HepG2 (cell line): ENCODE measurements around the gene SLCO4A1. TPM values are rescaled to one million over a fixed set of nuclear protein-coding genes. Genes with fewer than 3 reads are reported as not detected.
"Not testable (repeated sequence)": the region's sequence is repeated elsewhere in the genome, so short reads cannot be mapped to it uniquely, and the experiment has no call there.

Experiments used
- ATAC-seq: fragments of 200-7000 bp; cut with Tn5 transposase; 3 replicates; pipeline ENCODE4 v1.9.1; 2020; ENCODE audit warnings: mild to moderate bottlenecking, moderate library complexity
- BruUV-seq: library from RNA; stranded (reverse); fragments of 400-500 nt; replicated peaks from 2 replicates; lab custom pipeline; 2021; lab: Mats Ljungman, UMichigan
- CTCF ChIA-PET: fragments of 300-600 bp; formaldehyde crosslinking; extraction: SDS; loops from one replicate; lab custom pipeline; 2021; ENCODE audit warnings: low total read pairs, inconsistent platforms, low intra/inter-chr PET ratio; lab: Yijun Ruan, JAX
- POLR2A ChIA-PET: fragments of 350-600 bp; sonication (Branson Sonifier 250); formaldehyde crosslinking; loops from one replicate; lab custom pipeline; 2020; ENCODE audit warnings: antibody characterized with exemption, inconsistent platforms; lab: Yijun Ruan, JAX
- DNase-seq: peaks from one replicate; pipeline ENCODE4 v3.0.0-alpha.2; 2015; ENCODE audit warnings: low spot score
- FAIRE-seq: peaks from 3 replicates; lab custom pipeline; 2011; peaks lifted over from hg19 to GRCh38; lab: Jason Lieb, UNC
- H2AFZ ChIP-seq: one replicate; pipeline ENCODE4 v1.6.1; 2011; ENCODE audit warnings: low read length, inconsistent platforms
- H3K27ac ChIP-seq: fragments of 300-600 bp; 3 replicates; pipeline ENCODE4 v1.8.0; 2011; ENCODE audit warnings: mixed run types, mild to moderate bottlenecking, mixed read lengths, low read length, inconsistent platforms; ENCODE audit not compliant: insufficient read depth; ENCODE audit errors: extremely low read length
- H3K27me3 ChIP-seq, 2 experiments: fragments of 200-600 bp in 1 of 2; 2 replicates in 1 of 2; 3 replicates in 1 of 2; pipeline versions ENCODE4 v1.6.0 to v1.8.0; 2011; ENCODE audit warnings: low read length in 2 of 2, mild to moderate bottlenecking in 2 of 2, moderate library complexity in 2 of 2, inconsistent platforms in 1 of 2; ENCODE audit not compliant: insufficient read depth in 2 of 2, control insufficient read depth in 1 of 2
- H3K36me3 ChIP-seq, 2 experiments: fragments of 200-600 bp in 1 of 2; replicated peaks in 1 of 2; 2 replicates in 1 of 2; 3 replicates in 1 of 2; pipeline versions ENCODE4 v1.5.1 to v1.8.0; 2011; ENCODE audit warnings: low read length in 2 of 2, inconsistent platforms in 1 of 2; ENCODE audit not compliant: insufficient read depth in 2 of 2, control insufficient read depth in 1 of 2
- H3K4me1 ChIP-seq: 2 replicates; pipeline ENCODE4 v1.5.1; 2012; ENCODE audit warnings: low read length, inconsistent platforms; ENCODE audit not compliant: insufficient read depth
- H3K4me2 ChIP-seq: 2 replicates; pipeline ENCODE4 v1.6.0; 2011; ENCODE audit warnings: low read depth, low read length, inconsistent platforms
- H3K4me3 ChIP-seq, 3 experiments: fragments of 200-600 bp in 1 of 3; sonication (generic), shearing (Covaris generic) in 1 of 3; replicated peaks in 1 of 3; 2 replicates each; pipeline ENCODE4 v1.5.1; 2011 to 2016; ENCODE audit warnings: low read length in 3 of 3, inconsistent platforms in 2 of 3, low read depth in 2 of 3, mild to moderate bottlenecking in 2 of 3, control low read depth in 1 of 3, mixed read lengths in 1 of 3; ENCODE audit not compliant: insufficient read depth in 1 of 3
- H3K79me2 ChIP-seq: one replicate; pipeline ENCODE4 v1.6.1; 2011; ENCODE audit warnings: low read length, inconsistent platforms; ENCODE audit not compliant: insufficient read depth
- H3K9ac ChIP-seq: 2 replicates; pipeline ENCODE4 v1.6.0; 2011; ENCODE audit warnings: mild to moderate bottlenecking, low read depth, low read length, inconsistent platforms; ENCODE audit not compliant: insufficient read depth
- H3K9me3 ChIP-seq: 2 replicates; pipeline ENCODE4 v1.5.1; 2012; ENCODE audit warnings: mild to moderate bottlenecking, low read length
- H4K20me1 ChIP-seq: 2 replicates; pipeline ENCODE4 v1.6.0; 2011; ENCODE audit warnings: inconsistent platforms, mild to moderate bottlenecking, low read length, moderate library complexity; ENCODE audit not compliant: insufficient read depth
- CREB1 ChIP-seq, 2 experiments: fragments of 450-650 bp in 1 of 2; IDR thresholded peaks; 2 replicates each; pipeline ENCODE4 v1.6.1; 2016 to 2017; ENCODE audit warnings: control low read depth in 1 of 2, mild to moderate bottlenecking in 1 of 2, missing compliant biosample characterization in 1 of 2, missing genetic modification characterization in 1 of 2
- HOXA7 ChIP-seq: sonication (generic); formaldehyde crosslinking; IDR thresholded peaks from 2 replicates; pipeline ENCODE4 v1.8.1; 2022; ENCODE audit warnings: mild to moderate bottlenecking, missing genetic modification reagents, moderate library complexity
- HOXA9 ChIP-seq: sonication (generic); formaldehyde crosslinking; IDR thresholded peaks from 2 replicates; pipeline ENCODE4 v1.8.1; 2022; ENCODE audit warnings: missing genetic modification reagents, mild to moderate bottlenecking, moderate library complexity, borderline replicate concordance
- IKZF1 ChIP-seq: fragments of 450-650 bp; IDR thresholded peaks from 2 replicates; pipeline ENCODE4 v1.7.1; 2016
- NBN ChIP-seq: fragments of 450-650 bp; conservative IDR thresholded peaks from 2 replicates; pipeline ENCODE4 v1.6.1; 2017
- SOX6 ChIP-seq, 2 experiments: fragments of 450-650 bp in 1 of 2; sonication (generic) in 1 of 2; formaldehyde crosslinking in 1 of 2; IDR thresholded peaks; 2 replicates each; pipeline versions ENCODE4 v1.4.0 to v1.6.1; 2017 to 2020; ENCODE audit warnings: antibody characterized with exemption in 1 of 2, mild to moderate bottlenecking in 1 of 2, missing genetic modification reagents in 1 of 2
- ZBTB40 ChIP-seq, 2 experiments: fragments of 450-650 bp in 1 of 2; sonication (generic) in 1 of 2; formaldehyde crosslinking in 1 of 2; IDR thresholded peaks; 2 replicates each; pipeline versions ENCODE4 v1.6.1 to v1.8.0; 2016 to 2022; ENCODE audit warnings: antibody characterized with exemption in 1 of 2, mild to moderate bottlenecking in 1 of 2, missing genetic modification reagents in 1 of 2
- ZNF180 ChIP-seq: sonication (generic); formaldehyde crosslinking; IDR thresholded peaks from 2 replicates; pipeline ENCODE4 v1.4.0; 2020; ENCODE audit warnings: low read depth, missing genetic modification reagents, borderline replicate concordance
- ZNF280B ChIP-seq: sonication (generic); formaldehyde crosslinking; IDR thresholded peaks from 2 replicates; pipeline ENCODE4 v1.5.0; 2020; ENCODE audit warnings: missing genetic modification reagents, mild to moderate bottlenecking, borderline replicate concordance
- ZNF282 ChIP-seq: fragments of 450-650 bp; IDR thresholded peaks from 2 replicates; pipeline ENCODE4 v1.6.1; 2018; ENCODE audit not compliant: partially characterized antibody
- WGBS: methylation state at CpG from one replicate; pipeline ENCODE4 v1.1.6; 2017; ENCODE audit warnings: low lambda C conversion rate; 5-methylcytosine and 5-hydroxymethylcytosine counted together
- in situ Hi-C: cut with HindIII; loops from 2 replicates; pipeline ENCODE4 v1.10.0; 2017; ENCODE audit warnings: low pct_unique_long_range_greater_than_20kb; ENCODE audit not compliant: extremely low pct_ligation_motif_present
- intact Hi-C: fragments of 100-400 bp; cut with micrococcal nuclease; formaldehyde crosslinking; loops from one replicate; pipeline ENCODE4 v1.10.0; 2022; ENCODE audit not compliant: unreplicated experiment
- polyA plus RNA-seq, 8 experiments: library from polyadenylated mRNA; depleted of rRNA in 3 of 8; stranded (reverse) in 7 of 8; unstranded in 1 of 8; fragments of >200 nt; fragmentation: Illumina TruSeq in 4 of 8; extraction: Trizol in 4 of 8; gene quantifications; 2 replicates each; pipeline versions ENCODE4 v1.2.1 to v1.2.3, GENCODE V29; 2011 to 2016; ENCODE audit warnings: low read depth in 4 of 8, missing spikeins in 1 of 8, mixed read lengths in 1 of 8; ENCODE audit not compliant: insufficient read depth in 1 of 8
- total RNA-seq, 5 experiments: library from RNA; depleted of rRNA; stranded (reverse); fragments of >200 nt; fragmentation: Illumina TruSeq; extraction: Trizol; gene quantifications; 2 replicates each; pipeline ENCODE4 v1.2.3, GENCODE V29; 2016; ENCODE audit warnings: low read depth in 1 of 5

The SLCO4A1 gene
- total and polyA plus RNA-seq, 2 of the 13 experiments (the other 11 are each of a cell fraction or from before 2014, with no cell fraction given), result 55.5 to 112 TPM

DNA sequence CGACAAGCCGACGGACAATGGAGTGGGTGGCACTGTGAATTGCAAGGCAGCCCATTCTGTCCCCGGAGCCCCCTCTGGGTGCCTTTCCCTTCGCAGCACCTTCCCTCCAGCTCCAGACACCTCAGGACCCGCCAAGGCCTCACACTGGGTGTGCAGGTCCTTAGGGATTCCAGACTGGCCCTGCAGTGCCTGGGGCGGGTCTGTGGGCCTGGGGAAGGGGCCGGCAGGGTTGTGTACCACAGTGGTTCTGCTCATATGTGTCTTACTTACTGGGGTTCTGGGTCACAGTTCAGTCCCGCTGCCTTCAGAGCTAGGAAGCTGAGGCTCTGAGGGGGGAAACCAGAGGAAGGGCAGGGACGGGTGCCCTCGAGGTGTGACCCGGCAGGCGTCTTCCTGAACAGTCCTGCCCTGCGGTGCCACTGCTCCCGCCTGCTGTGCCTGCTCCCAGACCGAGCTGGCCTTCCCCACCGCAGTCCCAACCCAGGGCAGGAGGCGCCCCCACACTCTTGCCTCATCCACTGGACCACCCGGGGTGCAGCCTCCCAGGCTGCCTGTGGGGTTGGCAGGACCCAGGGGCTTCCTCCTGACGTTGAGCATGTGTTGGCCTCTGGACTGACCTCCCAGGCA, 16.3 kb upstream of the SLCO4A1 start (continued):
- TF ChIP-seq ZNF280B (CRISPR knock-in tag) (0 out of 2 replicates have a peak, but pooled peaks have one; percentile 1), ZNF180 (CRISPR knock-in tag) (no peak)

- BruUV-seq; H3K36me3 ChIP-seq; DNase-seq; H3K27ac ChIP-seq; H3K9ac ChIP-seq; intact Hi-C loops; H3K79me2 ChIP-seq; H4K20me1 ChIP-seq; H2AFZ ChIP-seq; in situ Hi-C loops; ATAC-seq; H3K4me3 ChIP-seq; CTCF ChIA-PET; H3K4me2 ChIP-seq; H3K9me3 ChIP-seq; POLR2A ChIA-PET; FAIRE-seq; TF ChIP-seq ZBTB40, SOX6, CREB1 (CRISPR knock-in tag; IDR thresholded peaks at IDR 0.05): not testable (repeated sequence)
- Histone ChIP-seq H3K4me1 (peaks cover 61% of the 10 kb centered on the region), H3K27me3 (peaks cover 14 to 40% of the 10 kb centered on the region in 2 experiments)
- WGBS, result 37% methylated on average over 1 of the region's 1 CpG
- TF ChIP-seq ZBTB40 (IDR thresholded peaks at IDR 0.05), result 0 out of 2 replicates have a peak, but pooled peaks have one; percentile 1
- TF ChIP-seq HOXA7 (CRISPR knock-in tag), result 0 out of 2 replicates have a peak, but pooled peaks have one; percentile 49
- 0 out of 2 replicates have a peak, but pooled peaks have one; percentile 19 for TF ChIP-seq NBN
- TF ChIP-seq IKZF1, result peak; percentile 98
- TF ChIP-seq ZNF282, result peak; percentile 85
- TF ChIP-seq SOX6 (IDR thresholded peaks at IDR 0.05), result peak; percentile 92; the same call in 1 of the 2 replicates
- peak; percentile 61; the same call in 1 of the 2 replicates for TF ChIP-seq HOXA9
- TF ChIP-seq CREB1 (IDR thresholded peaks at IDR 0.05), result peak; percentile 84
Measured at GRCh38 chr20:62627425-62627824, 14.9 kb upstream of the SLCO4A1 start.
